ENCODE data around the gene CYP21A2. TPM values are rescaled to one million over a fixed set of nuclear protein-coding genes. Genes with fewer than 3 reads are reported as not detected.

CYP21A2 gene
- total RNA-seq, 1 donor from 2014 or later, result 14.0 TPM

DNA sequence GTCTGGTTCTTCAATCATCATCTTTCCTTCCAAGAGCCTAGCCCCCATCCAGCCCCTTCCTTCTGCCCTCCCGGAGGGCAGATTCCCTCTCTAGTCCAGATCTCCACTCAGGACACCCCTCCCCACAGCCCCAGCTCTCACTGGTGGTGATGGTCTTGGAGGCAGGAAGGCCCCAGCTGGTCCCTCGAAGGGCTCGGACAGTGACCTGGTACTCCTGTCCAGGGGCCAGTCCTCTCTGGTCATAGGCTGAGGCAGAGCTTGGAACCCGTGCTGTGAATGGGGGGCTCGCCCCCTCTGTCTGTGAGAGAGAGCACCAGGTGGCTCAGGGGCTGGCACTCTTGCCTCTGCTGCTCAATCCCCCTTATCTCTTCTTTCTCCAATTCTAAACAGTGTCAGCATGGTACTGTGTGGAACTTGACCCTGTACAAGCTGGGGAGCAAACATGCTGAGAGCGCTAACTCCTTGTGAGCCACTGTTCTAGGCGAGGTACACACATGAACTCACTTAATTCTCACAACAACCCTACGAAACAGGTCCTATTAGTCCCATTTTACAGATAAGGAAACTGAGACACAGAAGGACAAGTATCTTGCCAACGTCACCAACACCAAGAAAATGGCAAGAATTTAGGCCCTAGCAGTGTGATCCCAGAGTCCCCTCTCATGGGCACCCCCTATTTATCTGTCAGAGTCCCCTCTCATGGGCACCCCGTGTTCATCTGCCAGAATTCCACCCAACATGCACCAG lies 51.0 kb downstream of the CYP21A2 start:
- no peaks in the 10 kb centered on the region for H3K36me3 ChIP-seq
- peaks cover 14 to 34% of the 10 kb centered on the region in 2 donors for H3K4me1 ChIP-seq
- H3K9me3 ChIP-seq, result no peaks in the 10 kb centered on the region
- TF ChIP-seq, protein P1, sequence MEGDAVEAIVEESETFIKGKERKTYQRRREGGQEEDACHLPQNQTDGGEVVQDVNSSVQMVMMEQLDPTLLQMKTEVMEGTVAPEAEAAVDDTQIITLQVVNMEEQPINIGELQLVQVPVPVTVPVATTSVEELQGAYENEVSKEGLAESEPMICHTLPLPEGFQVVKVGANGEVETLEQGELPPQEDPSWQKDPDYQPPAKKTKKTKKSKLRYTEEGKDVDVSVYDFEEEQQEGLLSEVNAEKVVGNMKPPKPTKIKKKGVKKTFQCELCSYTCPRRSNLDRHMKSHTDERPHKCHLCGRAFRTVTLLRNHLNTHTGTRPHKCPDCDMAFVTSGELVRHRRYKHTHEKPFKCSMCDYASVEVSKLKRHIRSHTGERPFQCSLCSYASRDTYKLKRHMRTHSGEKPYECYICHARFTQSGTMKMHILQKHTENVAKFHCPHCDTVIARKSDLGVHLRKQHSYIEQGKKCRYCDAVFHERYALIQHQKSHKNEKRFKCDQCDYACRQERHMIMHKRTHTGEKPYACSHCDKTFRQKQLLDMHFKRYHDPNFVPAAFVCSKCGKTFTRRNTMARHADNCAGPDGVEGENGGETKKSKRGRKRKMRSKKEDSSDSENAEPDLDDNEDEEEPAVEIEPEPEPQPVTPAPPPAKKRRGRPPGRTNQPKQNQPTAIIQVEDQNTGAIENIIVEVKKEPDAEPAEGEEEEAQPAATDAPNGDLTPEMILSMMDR (IDR thresholded peaks at IDR 0.05), result no peak
- intact Hi-C loops (cut with DNase I), result no loop called here
- DNase-seq (ENCODE audit: low spot score in 2 of 2), result no peak
- peak overlapping the region; percentile 79 to 92 for H3K27ac ChIP-seq
- no peaks in the 10 kb centered on the region for H3K27me3 ChIP-seq
- H3K4me3 ChIP-seq, result no peak overlapping the region

Other genes with a start within 250 kb of the CYP21A2 start
- 48.3 TPM for gene VARS1, start 242.7 kb upstream of the CYP21A2 start, total RNA-seq
- 61.3 TPM for gene LSM2, start 231.4 kb upstream of the CYP21A2 start, total RNA-seq
- not detected for gene HSPA1L, start 223.1 kb upstream of the CYP21A2 start, total RNA-seq
- gene HSPA1A, start 222.9 kb upstream of the CYP21A2 start, total RNA-seq, result 288 TPM
- gene HSPA1B, start 210.7 kb upstream of the CYP21A2 start, total RNA-seq, result 613 TPM
- gene NEU1, start 175.6 kb upstream of the CYP21A2 start, total RNA-seq, result 21.6 TPM
- gene SLC44A4, start 159.4 kb upstream of the CYP21A2 start, total RNA-seq, result not detected
- 39.5 TPM for gene EHMT2, start 140.7 kb upstream of the CYP21A2 start, total RNA-seq
- gene ZBTB12, start 136.3 kb upstream of the CYP21A2 start, total RNA-seq, result 7.3 TPM
- gene C2, start 110.7 kb upstream of the CYP21A2 start, total RNA-seq, result 18.6 TPM
- 132 TPM for gene CFB, start 92.3 kb upstream of the CYP21A2 start, total RNA-seq
- 208 TPM for gene NELFE, start 79.4 kb upstream of the CYP21A2 start, total RNA-seq
- 77.4 TPM for gene SKIC2, start 79.2 kb upstream of the CYP21A2 start, total RNA-seq
- gene DXO, start 66.3 kb upstream of the CYP21A2 start, total RNA-seq, result 18.0 TPM
- 147 TPM for gene C4A, start 56.4 kb upstream of the CYP21A2 start, total RNA-seq
- 133 TPM for gene C4B, start 23.6 kb upstream of the CYP21A2 start, total RNA-seq
- 493 TPM for gene TNXB, start 70.9 kb downstream of the CYP21A2 start, total RNA-seq
- 123 TPM for gene ATF6B, start 89.8 kb downstream of the CYP21A2 start, total RNA-seq
- not detected for gene FKBPL, start 91.9 kb downstream of the CYP21A2 start, total RNA-seq
- gene PRRT1, start 113.5 kb downstream of the CYP21A2 start, total RNA-seq, result 1.4 TPM
- 839 TPM for gene PPT2, start 115.7 kb downstream of the CYP21A2 start, total RNA-seq
- gene EGFL8, start 126.2 kb downstream of the CYP21A2 start, total RNA-seq, result 9.4 TPM
- 136 TPM for gene AGPAT1, start 137.7 kb downstream of the CYP21A2 start, total RNA-seq
- gene RNF5, start 140.0 kb downstream of the CYP21A2 start, total RNA-seq, result 73.0 TPM
- 6.1 TPM for gene AGER, start 145.8 kb downstream of the CYP21A2 start, total RNA-seq
- 18.1 TPM for gene PBX2, start 151.8 kb downstream of the CYP21A2 start, total RNA-seq
- 19.4 TPM for gene GPSM3, start 154.2 kb downstream of the CYP21A2 start, total RNA-seq
- gene NOTCH4, start 185.7 kb downstream of the CYP21A2 start, total RNA-seq, result 198 TPM

All from ascending aorta (tissue), 2 donors.